ENCODE measurements around the gene NUDT4B. TPM values are rescaled to one million over a fixed set of nuclear protein-coding genes. Genes with fewer than 3 reads are reported as not detected.
"Not testable (repeated sequence)": the region's sequence is repeated elsewhere in the genome, so short reads cannot be mapped to it uniquely, and the experiment has no call there.

NUDT4B gene
- total and polyA plus RNA-seq, 9 donors = 0.31 to 1.3 (median 0.69) TPM; not detected in 1

- H3K4me3 ChIP-seq (ENCODE audit: low read length) = not testable (repeated sequence)
Measured at GRCh38 chr1:148761360-148761759, 12.8 kb downstream of the NUDT4B start.

DNA sequence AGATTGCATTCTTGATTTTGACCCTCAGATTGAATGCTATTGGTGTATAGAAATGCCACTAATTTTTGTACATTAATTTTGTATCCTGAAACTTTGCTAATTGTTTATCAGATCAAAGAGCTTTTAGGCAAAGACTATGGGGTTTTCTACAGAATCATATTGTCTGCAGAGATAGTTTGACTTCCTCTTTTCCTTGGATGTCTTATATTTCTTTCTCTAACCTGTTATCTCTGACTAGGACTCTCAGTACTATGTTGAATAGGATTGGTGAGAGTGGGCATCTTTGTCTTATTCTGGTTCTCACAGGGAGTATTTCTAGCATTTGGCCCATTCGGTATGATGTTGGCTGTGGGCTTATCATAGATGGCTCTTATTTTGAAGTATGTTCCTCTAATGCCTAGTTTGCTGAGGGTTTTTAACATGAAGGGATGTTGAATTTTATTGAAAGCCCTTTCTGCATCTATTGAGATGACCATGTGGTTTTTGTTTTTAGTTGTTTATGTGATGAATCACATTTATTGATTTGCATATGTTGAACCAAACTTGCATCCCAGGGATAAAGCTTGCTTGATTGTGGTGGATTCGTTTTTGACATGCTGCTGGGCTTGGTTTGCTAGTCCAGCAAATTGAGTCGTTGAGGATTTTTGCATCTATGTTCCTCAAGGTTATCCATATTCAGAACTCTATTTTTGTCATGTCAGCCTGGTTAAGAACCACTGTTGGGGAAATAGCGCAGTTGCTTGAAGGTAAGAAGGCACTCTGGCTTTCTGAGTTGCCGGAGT, 16.9 kb downstream of the NUDT4B start:
- DNase-seq; H3K9me3 ChIP-seq (replicated peaks; ENCODE audit: control insufficient read depth, low read depth, low read length); H3K27ac ChIP-seq (ENCODE audit: low read length); H3K4me1 ChIP-seq (ENCODE audit: control insufficient read depth, insufficient read depth, low read length); H3K36me3 ChIP-seq (ENCODE audit: control insufficient read depth, insufficient read depth, low read length); H3K27me3 ChIP-seq (ENCODE audit: control insufficient read depth, insufficient read depth, low read length); H3K4me3 ChIP-seq (ENCODE audit: low read length): not testable (repeated sequence)
- no CpG with 5 or more reads among the region's 5 CpGs for WGBS (ENCODE audit: insufficient coverage)

More at GRCh38 chr1:148761360-148761759, 12.8 kb downstream of the NUDT4B start:
- H3K27me3 ChIP-seq (ENCODE audit: control insufficient read depth, insufficient read depth, low read length); H3K4me1 ChIP-seq (ENCODE audit: control insufficient read depth, insufficient read depth, low read length); H3K9me3 ChIP-seq (replicated peaks; ENCODE audit: control insufficient read depth, low read depth, low read length); H3K27ac ChIP-seq (ENCODE audit: low read length); H3K36me3 ChIP-seq (ENCODE audit: control insufficient read depth, insufficient read depth, low read length); DNase-seq: not testable (repeated sequence)

DNA sequence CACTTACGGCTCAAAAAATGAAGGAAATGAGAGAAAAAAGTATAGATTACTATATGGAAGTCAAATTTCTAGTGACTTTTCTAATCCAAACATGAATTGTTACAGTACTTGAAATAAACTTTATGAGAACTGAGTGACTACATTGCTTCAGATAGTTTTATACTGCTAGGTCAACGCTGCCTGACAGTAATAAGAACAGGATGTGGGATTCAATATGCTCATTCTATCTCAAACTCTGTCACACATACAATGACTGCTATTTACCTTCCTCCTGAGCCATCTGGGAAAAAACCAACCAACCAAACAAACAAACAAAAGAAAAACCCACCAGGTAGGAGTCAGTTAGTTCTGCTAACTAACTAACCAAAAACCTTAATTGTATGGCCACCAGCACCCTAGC, 20.0 kb downstream of the NUDT4B start:
- WGBS (ENCODE audit: insufficient coverage) = no CpG with 5 or more reads among the region's 2 CpGs
- not testable (repeated sequence) for H3K4me1 ChIP-seq (ENCODE audit: control insufficient read depth, insufficient read depth, low read length); H3K36me3 ChIP-seq (ENCODE audit: control insufficient read depth, insufficient read depth, low read length); H3K9me3 ChIP-seq (replicated peaks; ENCODE audit: control insufficient read depth, low read depth, low read length); H3K4me3 ChIP-seq (ENCODE audit: low read length); H3K27ac ChIP-seq (ENCODE audit: low read length); H3K27me3 ChIP-seq (ENCODE audit: control insufficient read depth, insufficient read depth, low read length); DNase-seq

GRCh38 chr1:148769495-148769894, 20.9 kb downstream of the NUDT4B start:
- H3K4me3 ChIP-seq (ENCODE audit: low read length); DNase-seq; H3K4me1 ChIP-seq (ENCODE audit: control insufficient read depth, insufficient read depth, low read length); H3K9me3 ChIP-seq (replicated peaks; ENCODE audit: control insufficient read depth, low read depth, low read length); H3K27ac ChIP-seq (ENCODE audit: low read length); H3K36me3 ChIP-seq (ENCODE audit: control insufficient read depth, insufficient read depth, low read length); H3K27me3 ChIP-seq (ENCODE audit: control insufficient read depth, insufficient read depth, low read length): not testable (repeated sequence)
- no CpG with 5 or more reads among the region's 3 CpGs for WGBS (ENCODE audit: insufficient coverage)

GRCh38 chr1:148773690-148774089, 25.1 kb downstream of the NUDT4B start:
- H3K4me3 ChIP-seq (ENCODE audit: low read length); H3K4me1 ChIP-seq (ENCODE audit: control insufficient read depth, insufficient read depth, low read length); DNase-seq; H3K27me3 ChIP-seq (ENCODE audit: control insufficient read depth, insufficient read depth, low read length); H3K9me3 ChIP-seq (replicated peaks; ENCODE audit: control insufficient read depth, low read depth, low read length); H3K36me3 ChIP-seq (ENCODE audit: control insufficient read depth, insufficient read depth, low read length); H3K27ac ChIP-seq (ENCODE audit: low read length): not testable (repeated sequence)
- WGBS (ENCODE audit: insufficient coverage) = no CpG with 5 or more reads among the region's 4 CpGs

GRCh38 chr1:148774102-148774501, 25.5 kb downstream of the NUDT4B start:
- WGBS (ENCODE audit: insufficient coverage) = no CpG with 5 or more reads among the region's 1 CpG

DNA sequence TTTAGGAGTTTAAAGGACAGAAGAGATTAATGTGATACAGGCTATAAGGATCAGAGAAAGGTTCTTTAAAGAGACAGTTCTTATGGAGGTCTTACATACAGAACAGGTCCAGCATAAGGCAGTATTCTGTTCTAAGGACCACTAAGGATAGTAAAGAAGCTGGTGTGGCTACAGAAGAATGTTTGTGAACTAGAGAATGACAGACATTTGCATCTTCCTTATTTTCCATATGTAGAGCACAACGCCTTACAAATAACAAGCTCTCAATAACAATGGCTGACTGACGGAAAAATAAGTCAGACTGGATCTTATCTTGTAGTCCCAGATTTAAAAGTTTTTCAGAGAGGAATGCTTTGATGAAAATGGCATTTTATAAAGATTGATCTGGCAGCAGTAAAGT, 26.7 kb downstream of the NUDT4B start:
- H3K9me3 ChIP-seq (replicated peaks; ENCODE audit: control insufficient read depth, low read depth, low read length); H3K4me3 ChIP-seq (ENCODE audit: low read length); DNase-seq; H3K27ac ChIP-seq (ENCODE audit: low read length); H3K36me3 ChIP-seq (ENCODE audit: control insufficient read depth, insufficient read depth, low read length); H3K27me3 ChIP-seq (ENCODE audit: control insufficient read depth, insufficient read depth, low read length); H3K4me1 ChIP-seq (ENCODE audit: control insufficient read depth, insufficient read depth, low read length): not testable (repeated sequence)
- no CpG with 5 or more reads among the region's 2 CpGs for whole genome bisulfite sequencing (ENCODE audit: insufficient coverage)

More at GRCh38 chr1:148774102-148774501, 25.5 kb downstream of the NUDT4B start:
- DNase-seq; H3K27ac ChIP-seq (ENCODE audit: low read length); H3K27me3 ChIP-seq (ENCODE audit: control insufficient read depth, insufficient read depth, low read length); H3K36me3 ChIP-seq (ENCODE audit: control insufficient read depth, insufficient read depth, low read length); H3K4me1 ChIP-seq (ENCODE audit: control insufficient read depth, insufficient read depth, low read length); H3K4me3 ChIP-seq (ENCODE audit: low read length); H3K9me3 ChIP-seq (replicated peaks; ENCODE audit: control insufficient read depth, low read depth, low read length): not testable (repeated sequence)

DNA sequence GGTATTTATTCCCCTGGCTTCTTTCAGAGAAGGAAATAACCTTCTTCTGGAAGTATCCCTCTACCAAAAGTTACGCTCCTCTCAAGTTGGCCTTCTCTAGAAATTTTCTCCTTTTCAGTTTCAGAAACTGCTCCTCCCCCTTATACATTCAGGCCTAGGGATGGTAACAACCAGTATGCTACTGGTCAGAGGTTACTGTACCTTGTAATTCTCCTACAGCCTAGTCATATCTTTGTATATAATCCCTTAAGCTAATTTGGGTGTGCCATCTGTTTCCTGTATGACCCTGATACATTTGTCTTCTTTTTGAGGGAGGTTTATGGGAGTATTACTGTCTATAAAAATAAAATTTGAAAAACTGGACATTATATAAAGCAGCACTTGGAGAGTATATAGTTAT, 29.1 kb downstream of the NUDT4B start:
- H3K27ac ChIP-seq (ENCODE audit: low read length); H3K4me1 ChIP-seq (ENCODE audit: control insufficient read depth, insufficient read depth, low read length); H3K9me3 ChIP-seq (replicated peaks; ENCODE audit: control insufficient read depth, low read depth, low read length); H3K4me3 ChIP-seq (ENCODE audit: low read length); H3K27me3 ChIP-seq (ENCODE audit: control insufficient read depth, insufficient read depth, low read length); DNase-seq; H3K36me3 ChIP-seq (ENCODE audit: control insufficient read depth, insufficient read depth, low read length): not testable (repeated sequence)
- no CpG with 5 or more reads among the region's 1 CpG for WGBS (ENCODE audit: insufficient coverage)

- DNase-seq; H3K4me3 ChIP-seq (ENCODE audit: low read length); H3K9me3 ChIP-seq (replicated peaks; ENCODE audit: control insufficient read depth, low read depth, low read length); H3K27ac ChIP-seq (ENCODE audit: low read length); H3K4me1 ChIP-seq (ENCODE audit: control insufficient read depth, insufficient read depth, low read length); H3K36me3 ChIP-seq (ENCODE audit: control insufficient read depth, insufficient read depth, low read length); H3K27me3 ChIP-seq (ENCODE audit: control insufficient read depth, insufficient read depth, low read length): not testable (repeated sequence)
- WGBS (ENCODE audit: insufficient coverage) = no CpG with 5 or more reads among the region's 1 CpG
Measured at GRCh38 chr1:148780404-148780803, 31.8 kb downstream of the NUDT4B start.

- H3K9me3 ChIP-seq (replicated peaks; ENCODE audit: control insufficient read depth, low read depth, low read length); H3K27ac ChIP-seq (ENCODE audit: low read length); H3K4me3 ChIP-seq (ENCODE audit: low read length); H3K27me3 ChIP-seq (ENCODE audit: control insufficient read depth, insufficient read depth, low read length); DNase-seq; H3K4me1 ChIP-seq (ENCODE audit: control insufficient read depth, insufficient read depth, low read length); H3K36me3 ChIP-seq (ENCODE audit: control insufficient read depth, insufficient read depth, low read length): not testable (repeated sequence)
- WGBS (ENCODE audit: insufficient coverage) = no CpG with 5 or more reads among the region's 23 CpGs
Measured at GRCh38 chr1:148791543-148792099, 43.0 kb downstream of the NUDT4B start.
